Measurements from ENCODE around the gene CDH12.
"Not testable (repeated sequence)": the region's sequence is repeated elsewhere in the genome, so short reads cannot be mapped to it uniquely, and the experiment has no call there.

The CDH12 gene

GRCh38 chr5:22277006-22277405 lies 576.1 kb downstream of the CDH12 start:
- no peak for DNase-seq (ENCODE audit: low spot score)

- not testable (repeated sequence) for DNase-seq (ENCODE audit: low spot score)
Observed at GRCh38 chr5:22265855-22266254, 587.3 kb downstream of the CDH12 start.

GRCh38 chr5:22258139-22258538 lies 595.0 kb downstream of the CDH12 start:
- DNase-seq (ENCODE audit: low spot score) = no peak

- DNase-seq (ENCODE audit: low spot score) = no peak
Observed at GRCh38 chr5:22250528-22250927, 602.6 kb downstream of the CDH12 start.

GRCh38 chr5:22249209-22249729 lies 603.9 kb downstream of the CDH12 start:
- no peak for DNase-seq (ENCODE audit: low spot score)

- no peak for DNase-seq (ENCODE audit: low spot score)
Observed at GRCh38 chr5:22245770-22246169, 607.4 kb downstream of the CDH12 start.

GRCh38 chr5:22242532-22242931 lies 610.6 kb downstream of the CDH12 start:
- no peak for DNase-seq (ENCODE audit: low spot score)

GRCh38 chr5:22238047-22238446 lies 615.1 kb downstream of the CDH12 start:
- DNase-seq (ENCODE audit: low spot score) = no peak

GRCh38 chr5:22226423-22226822 lies 626.7 kb downstream of the CDH12 start:
- DNase-seq (ENCODE audit: low spot score) = no peak

- DNase-seq (ENCODE audit: low spot score) = no peak
Observed at GRCh38 chr5:22223079-22223478, 630.1 kb downstream of the CDH12 start.

- DNase-seq (ENCODE audit: low spot score) = not testable (repeated sequence)
Observed at GRCh38 chr5:22213703-22214495, 639.2 kb downstream of the CDH12 start.

- not testable (repeated sequence) for DNase-seq (ENCODE audit: low spot score)
Observed at GRCh38 chr5:22212254-22212991, 640.7 kb downstream of the CDH12 start.

- DNase-seq (ENCODE audit: low spot score) = not testable (repeated sequence)
Observed at GRCh38 chr5:22208463-22208862, 644.7 kb downstream of the CDH12 start.

- not testable (repeated sequence) for DNase-seq (ENCODE audit: low spot score)
Observed at GRCh38 chr5:22188651-22189050, 664.5 kb downstream of the CDH12 start.

- not testable (repeated sequence) for DNase-seq (ENCODE audit: low spot score)
Observed at GRCh38 chr5:22187632-22188228, 665.4 kb downstream of the CDH12 start.

GRCh38 chr5:22169226-22169625 lies 683.9 kb downstream of the CDH12 start:
- not testable (repeated sequence) for DNase-seq (ENCODE audit: low spot score)

GRCh38 chr5:22168704-22169103 lies 684.4 kb downstream of the CDH12 start:
- not testable (repeated sequence) for DNase-seq (ENCODE audit: low spot score)

- DNase-seq (ENCODE audit: low spot score) = not testable (repeated sequence)
Observed at GRCh38 chr5:22165931-22166330, 687.2 kb downstream of the CDH12 start.

GRCh38 chr5:22164910-22165748 lies 688.0 kb downstream of the CDH12 start:
- DNase-seq (ENCODE audit: low spot score) = not testable (repeated sequence)

- not testable (repeated sequence) for DNase-seq (ENCODE audit: low spot score)
Observed at GRCh38 chr5:22156953-22157352, 696.2 kb downstream of the CDH12 start.

- not testable (repeated sequence) for DNase-seq (ENCODE audit: low spot score)
Observed at GRCh38 chr5:22154779-22155178, 698.4 kb downstream of the CDH12 start.

GRCh38 chr5:22151801-22152200 lies 701.3 kb downstream of the CDH12 start:
- not testable (repeated sequence) for DNase-seq (ENCODE audit: low spot score)

All from AG08396 (cell line).